HEK293 (cell line): ENCODE results near the gene NAPB.

Experiments used
- GLIS1 ChIP-seq: fragments of 450-650 bp; formaldehyde crosslinking; IDR thresholded peaks from 2 replicates; pipeline ENCODE4 v1.5.1; 2016; ENCODE audit warnings: missing biosample characterization, missing genetic modification characterization
- ZNF274 ChIP-seq, 2 experiments: fragments of 200-500 bp in 1 of 2; fragments of 450-650 bp in 1 of 2; sonication (Bioruptor generic) in 1 of 2; formaldehyde crosslinking in 1 of 2; IDR thresholded peaks; 2 replicates each; pipeline versions ENCODE4 v1.5.1 to v1.6.1; 2014 to 2016; ENCODE audit warnings: borderline replicate concordance in 1 of 2, inconsistent platforms in 1 of 2, low read length in 1 of 2, missing biosample characterization in 1 of 2, missing genetic modification characterization in 1 of 2
- ZNF514 ChIP-seq: fragments of 450-650 bp; formaldehyde crosslinking; IDR thresholded peaks from 2 replicates; pipeline ENCODE4 v1.5.1; 2016; ENCODE audit warnings: missing biosample characterization, missing genetic modification characterization
- TF ChIP-seq, protein P1 (sequence below): fragments of 450-650 bp; formaldehyde crosslinking; IDR thresholded peaks from 2 replicates; pipeline ENCODE4 v1.5.1; 2016; ENCODE audit warnings: missing biosample characterization, missing genetic modification characterization
- TF ChIP-seq, protein P2 (sequence below): fragments of 450-650 bp; formaldehyde crosslinking; IDR thresholded peaks from 2 replicates; pipeline ENCODE4 v1.5.1; 2016; ENCODE audit warnings: missing biosample characterization, missing genetic modification characterization

DNA sequence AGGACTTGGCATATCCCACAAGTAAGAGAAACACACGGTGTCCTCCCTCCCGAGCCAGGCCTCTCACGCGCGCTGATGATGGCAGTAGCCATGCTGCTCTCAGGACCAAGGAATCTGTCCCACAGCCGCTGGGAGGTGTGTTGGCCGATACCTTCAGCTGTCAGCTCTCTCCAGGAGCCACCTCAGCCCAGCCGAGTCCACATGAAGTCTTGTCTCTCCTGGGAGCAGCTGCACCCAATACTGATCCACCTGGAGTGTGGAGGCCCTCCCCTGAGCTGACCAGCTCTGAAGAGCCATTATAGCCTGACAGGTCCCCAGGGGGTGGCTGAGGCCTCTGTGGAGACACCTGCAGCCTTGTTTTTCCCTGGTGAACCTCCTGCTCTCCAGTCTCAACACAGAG is 94.5 kb downstream of the NAPB start:
- TF ChIP-seq ZNF514 (tag by site-specific recombination) (no peak), ZNF274 (IDR thresholded peaks at IDR 0.05; ENCODE audit: low read length) (no peak), ZNF274 (tag by site-specific recombination; IDR thresholded peaks at IDR 0.05; ENCODE audit: borderline replicate concordance) (no peak), GLIS1 (tag by site-specific recombination) (peak; percentile 34)
- TF ChIP-seq, protein P1, sequence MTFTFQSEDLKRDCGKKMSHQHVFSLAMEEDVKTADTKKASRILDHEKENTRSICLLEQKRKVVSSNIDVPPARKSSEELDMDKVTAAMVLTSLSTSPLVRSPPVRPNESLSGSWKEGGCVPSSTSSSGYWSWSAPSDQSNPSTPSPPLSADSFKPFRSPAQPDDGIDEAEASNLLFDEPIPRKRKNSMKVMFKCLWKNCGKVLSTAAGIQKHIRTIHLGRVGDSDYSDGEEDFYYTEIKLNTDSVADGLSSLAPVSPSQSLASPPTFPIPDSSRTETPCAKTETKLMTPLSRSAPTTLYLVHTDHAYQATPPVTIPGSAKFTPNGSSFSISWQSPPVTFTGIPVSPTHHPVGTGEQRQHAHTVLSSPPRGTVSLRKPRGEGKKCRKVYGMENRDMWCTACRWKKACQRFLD (tag by site-specific recombination): no peak
- TF ChIP-seq, protein P2, sequence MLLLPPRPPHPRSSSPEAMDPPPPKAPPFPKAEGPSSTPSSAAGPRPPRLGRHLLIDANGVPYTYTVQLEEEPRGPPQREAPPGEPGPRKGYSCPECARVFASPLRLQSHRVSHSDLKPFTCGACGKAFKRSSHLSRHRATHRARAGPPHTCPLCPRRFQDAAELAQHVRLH (tag by site-specific recombination): no peak
